DMS 273 (cell line): ENCODE data around the gene ACAA2.

Experiments used
- DNase-seq: peaks from one replicate; lab custom pipeline; 2025; ENCODE audit not compliant: unreplicated experiment; lab: John Stamatoyannopoulos, UW

Gene ACAA2

DNA sequence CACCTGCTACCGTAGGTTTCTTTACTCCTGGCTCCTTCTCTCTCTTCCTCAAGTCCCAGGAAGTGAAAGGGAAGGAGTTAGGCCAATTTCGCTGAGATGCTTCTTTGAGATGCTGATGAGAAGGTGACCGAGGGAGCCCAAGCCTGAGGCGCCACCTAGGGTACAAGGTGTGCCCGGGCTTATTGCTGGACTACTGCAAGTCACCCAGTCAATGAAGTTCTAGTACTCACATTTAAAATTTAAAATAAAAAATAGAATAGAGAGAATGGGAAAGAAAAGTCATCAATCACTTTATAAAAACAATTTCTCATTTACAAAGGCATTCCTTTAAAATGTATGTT, 45.3 kb downstream of the ACAA2 start:
- peak; percentile 82 for DNase-seq

DNA sequence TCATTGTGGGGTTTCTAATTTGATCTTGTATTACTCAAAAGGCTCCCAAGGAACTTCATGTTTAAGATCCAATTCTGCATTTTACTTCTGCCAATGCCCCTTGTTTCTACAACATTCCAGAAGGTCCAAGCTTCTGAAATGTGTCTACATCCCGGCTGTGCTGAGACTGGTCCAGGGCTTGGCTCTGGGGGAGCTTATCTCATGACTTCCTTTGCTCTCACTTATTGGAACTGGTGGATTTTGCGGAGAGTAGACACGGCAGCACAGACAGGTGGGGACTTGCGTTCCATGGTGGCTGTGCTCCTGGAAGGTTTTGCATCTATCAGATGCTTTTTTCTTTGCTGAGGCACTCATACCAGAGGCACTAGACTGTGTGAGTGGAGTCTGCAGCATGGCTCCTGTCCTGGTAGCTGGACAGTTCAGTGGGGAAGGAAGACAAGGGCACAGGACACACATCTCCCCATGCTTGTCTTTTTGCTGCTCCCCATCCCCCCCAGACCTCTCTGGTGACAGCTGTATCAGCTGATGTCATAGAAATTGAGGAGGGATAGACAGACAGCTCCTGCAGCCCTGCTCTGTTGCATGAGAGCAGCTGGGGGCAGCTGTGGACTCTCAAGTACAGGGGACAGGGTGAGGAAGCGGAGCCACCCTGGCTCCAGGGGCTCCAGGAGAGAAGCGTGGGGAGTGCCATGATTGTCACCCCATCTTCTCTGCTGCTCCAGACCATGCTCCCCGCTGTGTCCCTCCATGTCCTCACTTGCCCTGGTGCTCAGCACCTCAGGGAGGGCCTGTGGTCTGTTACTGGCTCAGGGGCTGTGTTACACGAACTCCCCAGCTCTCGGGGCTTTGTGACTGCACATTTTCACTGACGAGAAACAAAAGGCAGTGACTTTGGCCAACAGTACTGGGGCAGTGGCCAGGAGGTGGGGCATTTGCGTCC, 46.0 kb downstream of the ACAA2 start:
- peak; percentile 18 for DNase-seq

DNA sequence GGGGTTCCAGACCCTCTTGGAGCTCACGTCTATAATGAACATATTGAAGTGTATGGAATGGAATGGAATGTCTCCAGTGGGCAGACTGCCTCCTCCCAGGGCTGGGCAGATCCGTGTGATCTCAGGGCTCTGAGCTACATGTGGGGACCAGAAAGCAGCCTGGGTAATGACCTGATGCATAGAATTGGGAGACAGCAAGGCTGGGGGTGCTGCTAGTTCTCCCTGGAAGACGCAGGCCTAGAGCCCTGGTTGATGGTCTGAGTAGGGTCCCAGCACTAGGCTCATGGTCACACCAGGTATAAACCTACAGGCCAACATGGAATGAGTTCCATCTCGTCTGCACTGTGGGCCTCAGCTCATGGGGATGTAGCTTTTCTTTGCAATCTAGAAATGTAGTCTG, 46.7 kb downstream of the ACAA2 start:
- no peak for DNase-seq

DNA sequence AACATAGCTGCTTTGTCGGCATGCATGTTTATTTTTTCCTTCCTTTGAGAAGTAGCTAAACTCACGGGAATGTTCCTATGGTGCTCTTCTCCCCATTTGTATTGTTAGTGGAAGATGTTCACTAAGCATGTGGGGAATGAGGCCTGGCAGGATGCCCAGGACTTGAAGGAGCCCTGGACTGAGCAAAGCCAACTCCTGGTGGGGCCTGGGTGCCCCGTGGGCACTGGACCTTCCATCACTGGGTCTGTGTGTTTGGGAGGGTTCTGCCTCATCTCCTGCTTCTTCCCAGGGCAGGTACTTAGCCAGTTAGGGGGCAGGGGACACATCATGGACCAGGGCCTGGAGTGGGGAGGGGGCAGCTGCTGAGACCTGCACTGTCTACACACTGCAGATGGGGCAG, 49.3 kb downstream of the ACAA2 start:
- DNase-seq: peak; percentile 11

DNA sequence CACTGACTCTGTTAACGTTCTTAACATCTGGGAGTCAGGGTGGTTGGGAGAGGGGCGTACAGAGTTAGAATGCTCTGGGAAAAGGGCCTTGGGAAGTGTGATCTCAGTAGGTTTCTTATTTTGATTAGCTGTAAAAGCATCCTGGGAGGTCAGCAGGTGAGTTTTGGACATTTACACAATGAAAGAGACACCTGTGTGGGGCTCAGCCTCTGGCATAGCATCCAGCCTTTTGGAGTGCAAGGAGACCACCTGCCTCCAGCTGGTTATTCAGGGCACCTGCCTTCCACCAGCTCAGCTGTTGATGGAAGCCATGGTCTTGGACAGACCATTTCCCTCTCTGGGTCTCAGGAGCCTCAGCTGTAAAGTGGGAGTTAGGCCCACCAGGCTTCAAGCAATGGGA, 49.7 kb downstream of the ACAA2 start:
- DNase-seq: no peak

DNA sequence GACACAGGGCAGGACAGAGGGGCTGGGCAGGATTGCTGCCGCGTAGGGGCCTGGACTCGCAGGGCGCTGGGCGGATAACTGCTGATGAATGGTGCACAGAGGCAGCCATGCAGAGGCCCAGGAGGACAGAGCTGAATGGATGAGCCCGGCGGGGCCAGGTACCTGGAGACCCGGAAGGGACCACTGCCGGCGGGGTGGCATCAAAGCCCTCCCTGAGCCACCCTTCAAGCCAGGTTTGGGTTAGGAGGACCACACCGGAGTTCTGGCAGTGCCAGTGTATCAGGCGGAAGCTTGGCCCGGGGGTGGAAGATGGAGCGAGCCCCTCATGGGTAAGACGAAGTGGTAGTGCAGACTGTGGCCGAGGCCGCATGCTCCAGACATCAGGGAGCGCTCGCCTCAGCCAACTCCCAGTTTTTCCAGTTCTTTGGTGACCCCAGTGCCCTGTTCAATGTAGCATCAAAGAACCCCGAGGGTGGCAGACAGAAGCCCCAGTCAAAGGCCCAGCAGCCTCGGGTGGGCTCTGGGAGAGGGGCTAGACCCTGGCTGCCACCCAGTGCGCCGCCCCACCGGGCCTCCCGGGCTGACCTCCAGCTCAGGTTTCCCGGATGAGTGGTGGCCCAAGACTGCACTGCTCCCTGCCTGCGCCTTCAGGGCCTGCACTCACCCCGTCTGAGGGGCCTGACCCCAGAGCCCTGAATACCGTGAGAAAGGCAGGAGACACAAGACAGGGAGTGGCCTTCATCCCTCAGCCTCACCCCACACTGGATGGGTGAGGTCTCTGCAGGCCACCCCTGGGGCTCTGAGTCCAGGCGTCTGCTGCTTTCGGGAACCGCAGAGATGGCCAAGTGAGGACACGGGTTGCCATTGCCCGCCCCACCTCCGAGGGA, 50.9 kb downstream of the ACAA2 start:
- no peak for DNase-seq

DNA sequence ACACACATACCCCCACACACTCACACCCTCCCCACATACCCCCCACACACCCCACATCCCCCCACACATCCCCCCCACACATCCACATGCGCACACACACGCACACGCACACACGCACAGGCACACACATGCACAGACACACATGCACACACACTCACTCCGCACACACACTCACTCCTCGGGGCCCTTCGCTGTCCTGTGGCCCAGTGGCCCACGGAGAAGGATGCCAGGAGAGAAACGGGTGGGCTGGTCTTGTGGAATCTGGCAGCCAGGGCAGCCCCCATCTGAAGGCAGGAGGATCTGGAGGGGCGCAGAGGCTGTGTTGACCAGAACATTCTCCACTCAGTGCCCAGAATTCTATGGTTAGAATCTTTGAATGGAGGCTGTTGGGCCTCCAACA, 51.6 kb downstream of the ACAA2 start:
- no peak for DNase-seq

DNA sequence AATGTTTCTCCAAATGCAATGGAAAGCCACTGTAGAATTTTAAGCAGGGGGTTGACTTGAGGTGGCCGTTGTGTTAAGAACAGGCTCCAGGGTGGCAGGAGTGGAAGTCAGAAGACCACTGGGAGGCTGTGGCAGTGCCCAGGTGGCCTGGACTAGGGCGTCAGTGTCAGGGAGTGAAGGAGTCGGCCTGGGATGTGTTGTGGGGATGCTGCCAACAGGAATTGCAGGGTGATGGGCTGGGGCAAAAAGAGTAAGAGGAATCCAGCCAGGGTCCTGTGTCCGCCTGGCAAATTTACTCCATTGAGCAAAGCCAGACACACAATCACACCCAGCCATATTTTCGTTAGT, 55.1 kb downstream of the ACAA2 start:
- DNase-seq: no peak

DNA sequence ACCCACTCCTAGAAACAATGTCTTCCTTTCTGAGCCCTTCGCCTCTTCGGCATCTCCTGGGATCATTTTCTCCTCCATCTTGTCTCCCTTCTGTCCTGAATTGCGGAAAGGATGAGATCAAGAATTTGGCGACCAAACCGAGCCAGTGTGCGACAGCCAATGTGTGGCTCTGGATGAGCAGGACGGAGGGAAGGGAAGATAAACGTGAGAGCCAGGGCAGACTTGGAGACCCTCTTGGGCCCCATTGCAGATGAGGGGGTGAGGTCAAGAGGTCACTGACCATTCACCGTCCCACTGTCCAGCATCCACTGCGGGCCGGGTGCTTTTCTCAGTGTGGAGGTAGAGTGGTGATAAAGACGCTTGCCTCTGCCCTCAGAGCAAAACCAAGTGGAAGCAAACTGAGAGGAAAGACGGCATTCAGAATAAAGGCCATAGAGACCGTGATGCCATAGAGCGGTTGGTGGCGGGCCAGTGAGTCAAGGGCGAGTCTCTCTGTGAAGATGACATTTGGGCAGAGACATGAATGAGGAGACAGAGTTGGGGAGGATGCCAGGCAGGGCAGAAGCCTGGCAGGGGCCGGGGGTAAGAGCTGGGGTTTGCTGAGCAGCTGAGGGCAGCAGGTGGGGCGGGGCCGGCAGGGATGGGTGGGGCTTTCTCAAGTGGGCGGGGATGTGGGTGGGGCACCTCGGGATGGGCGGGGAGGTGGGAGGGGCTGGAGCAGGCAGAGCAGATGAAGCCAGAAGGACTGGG, 55.6 kb downstream of the ACAA2 start:
- DNase-seq: peak; percentile 55

DNA sequence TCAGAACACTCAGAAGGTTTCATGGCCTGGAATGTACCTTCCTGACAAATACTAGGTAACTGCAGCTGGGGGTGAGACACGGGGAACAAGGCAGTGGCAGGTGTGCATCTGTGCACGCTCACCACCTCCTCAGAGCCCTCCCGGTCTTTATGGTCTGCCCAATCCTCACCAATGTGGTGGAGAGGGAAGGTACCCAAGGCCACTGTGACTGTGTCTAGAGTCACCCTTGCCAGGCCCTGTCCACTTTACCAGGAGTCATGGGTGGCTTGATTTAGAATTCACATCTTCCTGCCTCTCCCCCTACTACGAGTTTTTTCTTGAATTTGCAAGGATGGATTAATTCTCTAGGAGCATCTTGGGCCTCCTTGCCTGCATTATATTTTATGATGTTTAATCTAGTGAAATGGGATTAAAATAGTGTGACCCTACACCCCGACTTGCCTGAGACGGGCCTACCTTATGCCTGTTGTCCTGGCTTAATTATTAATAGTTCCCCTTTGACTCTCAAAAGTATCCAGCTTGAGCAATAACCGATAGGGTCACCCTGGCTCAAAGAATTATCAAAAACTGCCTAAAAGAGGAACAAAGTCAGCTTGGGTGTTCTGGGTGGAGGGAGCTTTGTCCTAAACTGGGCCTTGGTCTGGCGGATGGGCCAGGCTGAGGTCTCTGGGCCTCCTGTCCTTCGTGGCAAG, 56.5 kb downstream of the ACAA2 start:
- no peak for DNase-seq

DNA sequence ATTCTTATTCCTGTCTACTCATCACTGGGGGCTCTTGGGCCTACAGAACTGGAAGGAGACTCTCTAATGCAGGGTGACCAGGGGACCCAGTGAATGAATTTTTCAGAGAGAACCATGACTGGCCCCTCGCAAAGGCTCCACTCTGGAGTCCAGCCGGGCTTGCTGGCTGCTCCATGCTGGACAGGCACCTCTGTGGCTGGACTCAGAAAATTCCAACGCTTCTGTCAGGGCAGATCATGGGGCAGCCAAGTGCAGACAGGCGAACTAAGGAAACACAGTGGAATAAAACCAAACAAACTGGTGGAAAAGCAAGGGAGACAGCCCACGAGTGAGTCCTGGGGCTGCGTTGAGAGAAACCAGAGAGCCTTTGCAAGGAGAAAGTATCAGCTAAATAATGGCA, 57.2 kb downstream of the ACAA2 start:
- DNase-seq: no peak

DNA sequence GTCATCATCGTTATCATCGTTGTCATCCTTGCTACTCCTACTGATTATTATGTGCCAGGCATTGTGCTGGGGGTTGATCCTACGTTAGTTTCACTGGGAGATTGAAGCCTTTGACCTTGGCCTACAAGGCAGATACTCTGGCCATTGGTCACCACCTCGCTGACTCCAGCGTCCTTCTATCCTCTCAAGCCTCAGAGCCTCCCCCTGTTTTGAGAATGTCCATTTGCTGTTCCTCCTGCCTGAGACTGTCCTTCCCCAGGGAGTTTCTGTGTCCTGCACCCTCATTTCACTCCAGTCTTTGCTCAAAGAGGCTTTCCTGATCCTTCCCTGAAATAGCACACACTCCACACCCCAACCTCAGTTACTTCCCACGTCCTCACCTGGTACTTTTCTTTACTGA, 57.8 kb downstream of the ACAA2 start:
- no peak for DNase-seq

DNA sequence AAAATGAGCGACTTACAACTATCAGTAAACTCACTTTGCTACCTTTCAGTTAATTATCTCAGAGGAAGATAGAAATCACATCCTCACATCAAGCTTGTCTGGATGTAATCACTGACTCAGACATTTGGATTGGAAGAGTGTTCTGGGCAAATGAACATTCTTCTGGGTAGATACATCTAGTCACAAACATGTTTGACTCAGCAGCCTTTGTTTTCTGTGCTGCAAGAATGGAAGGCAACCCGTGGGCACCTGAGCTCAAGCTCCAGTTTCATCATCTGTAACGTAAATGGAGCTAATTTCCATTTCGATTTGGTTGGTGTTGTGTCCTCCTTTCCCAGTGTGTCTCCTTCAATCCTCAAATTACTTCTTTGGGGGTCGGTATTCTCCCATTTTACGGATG, 58.5 kb downstream of the ACAA2 start:
- no peak for DNase-seq

DNA sequence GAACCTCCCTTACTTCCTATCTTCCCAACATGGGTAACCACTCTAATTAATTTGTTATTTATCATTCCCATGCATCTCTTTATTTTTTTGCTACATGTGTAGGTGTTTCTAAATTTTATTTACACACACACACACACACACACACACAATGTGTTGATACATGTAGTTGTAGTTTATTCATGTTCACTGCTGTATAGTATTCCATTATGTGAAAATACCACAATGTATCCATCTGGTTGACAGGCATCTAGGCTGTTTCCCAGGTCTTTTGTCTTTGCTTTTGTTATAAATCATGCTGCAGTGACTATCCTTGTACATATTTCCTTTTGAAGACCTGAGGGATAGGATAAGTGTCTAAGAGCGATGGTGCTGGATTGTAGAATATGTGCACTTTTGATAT, 59.7 kb downstream of the ACAA2 start:
- no peak for DNase-seq

DNA sequence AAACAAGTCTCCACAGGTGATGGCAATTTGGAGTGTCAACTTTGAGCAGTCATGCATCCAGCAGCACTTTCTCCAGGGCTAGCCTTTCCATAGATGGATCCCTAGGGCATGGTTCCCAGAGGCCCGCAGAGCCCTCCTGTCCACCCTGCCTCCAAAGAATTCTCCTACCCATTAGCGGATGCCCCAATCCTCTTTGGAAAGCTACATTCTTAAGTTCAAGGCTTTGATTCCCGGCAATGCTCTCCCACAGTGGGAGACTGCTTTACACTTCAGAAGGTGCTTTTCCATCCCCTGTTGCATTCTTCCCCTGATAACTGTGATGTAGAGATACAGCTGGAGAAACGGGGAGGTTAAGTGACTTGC, 61.3 kb downstream of the ACAA2 start:
- no peak for DNase-seq

DNA sequence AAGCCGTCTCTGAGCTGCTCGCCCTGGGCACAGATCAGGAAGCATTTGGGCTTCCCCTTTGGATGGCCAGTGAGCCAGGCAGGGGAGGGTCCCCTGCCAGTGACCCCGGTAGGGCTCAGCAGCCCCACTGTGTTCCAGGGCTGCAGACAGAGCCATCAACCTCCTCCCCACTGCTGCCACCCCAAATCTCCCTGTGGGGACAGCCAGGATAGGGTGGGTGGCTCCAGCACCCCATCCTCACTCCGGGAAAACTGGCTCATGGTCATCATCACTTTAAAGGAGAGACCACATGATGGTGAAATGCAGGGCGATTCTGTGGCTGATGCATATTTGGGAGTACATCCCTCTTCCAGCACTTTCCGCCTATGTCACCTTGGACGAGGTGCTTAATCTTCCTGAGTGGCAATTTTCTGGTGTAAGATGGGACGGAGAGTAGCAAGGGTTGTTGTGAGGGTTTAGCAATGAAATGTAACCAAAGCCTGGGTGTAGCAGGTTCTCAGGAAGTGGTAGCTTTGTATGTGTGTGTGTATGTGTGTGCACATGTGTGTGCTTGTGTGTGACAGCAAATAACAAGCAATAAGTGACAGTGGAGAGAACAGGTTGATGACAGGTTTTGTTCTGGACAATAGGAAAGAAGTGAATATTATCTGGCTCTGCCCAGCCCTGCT, 61.8 kb downstream of the ACAA2 start:
- no peak for DNase-seq

DNA sequence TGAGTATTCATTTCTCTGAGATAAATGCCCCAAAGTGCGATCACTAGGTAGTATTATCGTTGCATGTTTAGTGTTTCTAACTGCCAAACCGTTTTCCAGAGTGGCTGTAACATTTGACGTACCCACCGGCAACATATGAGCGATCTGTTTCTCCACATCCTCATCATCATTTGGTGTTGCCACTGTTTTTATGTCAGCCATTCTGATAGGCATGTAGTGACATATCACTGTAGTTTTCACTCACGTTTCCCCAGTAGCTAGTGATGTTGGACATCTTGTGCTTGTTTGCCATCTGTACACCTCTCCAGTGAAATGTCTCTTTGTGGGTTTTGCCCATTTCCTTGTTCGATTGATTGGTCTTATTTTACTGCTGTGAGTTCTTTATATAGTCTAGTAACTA, 63.8 kb downstream of the ACAA2 start:
- no peak for DNase-seq

DNA sequence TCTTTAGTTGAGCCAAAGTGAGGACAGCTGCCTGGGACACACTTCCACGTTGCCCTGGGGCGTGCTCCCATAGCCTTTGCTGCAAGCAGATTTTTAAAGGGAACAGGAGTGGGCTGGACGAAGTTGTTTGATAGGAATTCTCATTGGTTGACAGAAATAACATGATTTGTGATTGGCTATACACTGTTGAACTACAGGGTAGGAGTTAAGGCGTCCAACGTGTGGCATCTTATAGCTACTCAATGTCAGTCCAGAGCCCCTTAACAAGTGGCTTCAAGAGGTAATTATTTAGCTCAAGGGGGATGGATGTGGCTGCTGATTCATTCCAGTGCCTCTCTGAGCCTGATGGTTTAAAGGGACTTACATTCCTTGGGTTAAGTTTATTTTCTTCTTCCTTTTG, 65.5 kb downstream of the ACAA2 start:
- DNase-seq: peak; percentile 28

DNA sequence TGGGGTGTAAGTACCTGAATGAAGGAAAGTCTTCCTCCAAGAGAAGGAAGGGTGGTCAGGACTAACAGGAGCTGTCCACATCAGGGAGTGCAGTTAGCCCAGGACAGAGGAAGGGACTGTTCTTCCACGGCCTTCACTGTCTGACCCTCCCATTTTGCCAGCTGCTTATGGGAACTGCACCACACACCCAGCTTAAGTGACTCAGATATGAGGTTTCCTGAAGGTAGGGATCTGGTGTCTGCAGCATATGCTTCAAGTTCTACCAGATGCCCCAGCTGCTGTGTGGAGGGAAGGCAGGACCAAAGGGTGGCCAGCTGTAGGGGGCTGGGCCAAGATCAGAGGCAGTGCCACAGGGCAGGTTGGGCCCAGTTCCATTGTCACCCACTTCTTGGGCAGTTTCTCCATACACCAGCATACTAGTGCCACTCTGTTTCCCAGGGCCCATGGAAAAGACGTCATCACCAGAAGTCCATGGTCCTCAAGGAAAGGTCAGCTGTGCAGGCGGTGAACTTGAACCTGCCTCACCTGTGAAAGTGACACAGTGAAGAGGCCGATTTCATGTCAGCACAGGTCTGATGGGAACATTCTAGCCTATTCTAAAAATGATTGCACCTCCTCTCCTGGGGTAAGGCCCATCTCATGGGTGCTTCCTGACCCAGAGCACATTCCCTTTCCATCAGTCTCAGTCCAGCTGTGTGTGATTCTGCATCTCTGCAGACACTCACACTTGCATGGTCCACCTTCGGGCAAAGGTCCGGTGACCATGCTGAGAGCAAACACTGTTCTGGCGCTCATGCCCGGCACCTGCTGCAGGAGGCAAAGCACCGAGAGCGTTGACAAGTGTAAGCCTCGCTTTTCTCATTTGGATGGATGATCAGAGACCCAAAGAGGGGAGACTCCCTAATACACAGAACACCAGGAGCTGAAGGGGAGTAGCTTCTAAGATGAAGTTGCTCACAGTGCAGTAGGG, 68.0 kb downstream of the ACAA2 start:
- DNase-seq: peak; percentile 93
